HepG2 (cell line): ENCODE measurements around the gene TMEM222.

Experiments
- ATF1 ChIP-seq: IDR thresholded peaks from 2 replicates; pipeline ENCODE4 v1.6.1; 2016; ENCODE audit warnings: mild to moderate bottlenecking, control low read depth
- CAMTA2 ChIP-seq: sonication (generic); formaldehyde crosslinking; IDR thresholded peaks from 2 replicates; pipeline ENCODE4 v1.4.0; 2020; ENCODE audit warnings: mild to moderate bottlenecking, missing genetic modification reagents, borderline replicate concordance
- CENPT ChIP-seq: sonication (generic); formaldehyde crosslinking; IDR thresholded peaks from 2 replicates; pipeline ENCODE4 v1.8.0; 2022; ENCODE audit warnings: low read depth, mild to moderate bottlenecking, moderate library complexity, missing genetic modification reagents
- FOXP1 ChIP-seq, 2 experiments: fragments of 450-650 bp in 1 of 2; IDR thresholded peaks; 2 replicates each; pipeline ENCODE4 v1.6.1; 2017 to 2018; ENCODE audit warnings: antibody characterized with exemption in 1 of 2
- HNF4A ChIP-seq: sonication (generic); formaldehyde crosslinking; IDR thresholded peaks from 2 replicates; pipeline ENCODE4 v1.4.0; 2020; ENCODE audit warnings: missing genetic modification reagents
- HOXA7 ChIP-seq: sonication (generic); formaldehyde crosslinking; IDR thresholded peaks from 2 replicates; pipeline ENCODE4 v1.8.1; 2022; ENCODE audit warnings: mild to moderate bottlenecking, missing genetic modification reagents, moderate library complexity
- NR3C1 ChIP-seq: sonication (generic); formaldehyde crosslinking; IDR thresholded peaks from 2 replicates; pipeline ENCODE4 v1.4.0; 2020; ENCODE audit warnings: missing genetic modification reagents
- TF ChIP-seq, protein P1 (sequence below): sonication (generic); formaldehyde crosslinking; IDR thresholded peaks from 2 replicates; pipeline ENCODE4 v1.5.0; 2020; ENCODE audit warnings: mild to moderate bottlenecking, missing genetic modification reagents, moderate library complexity
- TF ChIP-seq, protein P2 (sequence below): sonication (generic); formaldehyde crosslinking; conservative IDR thresholded peaks from 2 replicates; pipeline ENCODE4 v1.8.1; 2023; ENCODE audit warnings: missing genetic modification reagents

DNA sequence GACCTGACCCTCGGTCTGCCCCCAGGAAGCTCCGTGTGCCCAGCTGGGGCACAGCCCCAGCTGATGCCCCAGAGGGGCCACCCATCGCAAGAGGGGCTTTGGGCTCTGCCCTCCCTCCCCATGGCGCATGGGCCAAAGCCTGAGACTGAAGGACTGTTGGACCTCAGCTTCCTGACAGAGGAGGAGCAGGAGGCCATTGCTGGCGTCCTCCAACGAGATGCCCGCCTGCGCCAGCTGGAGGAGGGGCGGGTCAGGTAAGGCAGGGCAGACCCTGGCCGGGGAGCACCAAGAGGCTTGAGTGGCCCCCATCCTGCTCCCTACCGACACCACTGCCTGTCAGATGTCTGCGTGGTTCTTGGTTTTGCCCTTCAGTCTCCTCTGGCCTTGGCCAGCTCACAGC is 23.3 kb downstream of the TMEM222 start:
- TF ChIP-seq ATF1 (CRISPR knock-in tag) (no peak), NR3C1 (no peak), HNF4A (CRISPR knock-in tag) (no peak), CENPT (CRISPR knock-in tag) (no peak), HOXA7 (CRISPR knock-in tag) (no peak), CAMTA2 (no peak), FOXP1 (IDR thresholded peaks at IDR 0.05) (no peak), FOXP1 (CRISPR knock-in tag; IDR thresholded peaks at IDR 0.05) (no peak)
- TF ChIP-seq, protein P1, sequence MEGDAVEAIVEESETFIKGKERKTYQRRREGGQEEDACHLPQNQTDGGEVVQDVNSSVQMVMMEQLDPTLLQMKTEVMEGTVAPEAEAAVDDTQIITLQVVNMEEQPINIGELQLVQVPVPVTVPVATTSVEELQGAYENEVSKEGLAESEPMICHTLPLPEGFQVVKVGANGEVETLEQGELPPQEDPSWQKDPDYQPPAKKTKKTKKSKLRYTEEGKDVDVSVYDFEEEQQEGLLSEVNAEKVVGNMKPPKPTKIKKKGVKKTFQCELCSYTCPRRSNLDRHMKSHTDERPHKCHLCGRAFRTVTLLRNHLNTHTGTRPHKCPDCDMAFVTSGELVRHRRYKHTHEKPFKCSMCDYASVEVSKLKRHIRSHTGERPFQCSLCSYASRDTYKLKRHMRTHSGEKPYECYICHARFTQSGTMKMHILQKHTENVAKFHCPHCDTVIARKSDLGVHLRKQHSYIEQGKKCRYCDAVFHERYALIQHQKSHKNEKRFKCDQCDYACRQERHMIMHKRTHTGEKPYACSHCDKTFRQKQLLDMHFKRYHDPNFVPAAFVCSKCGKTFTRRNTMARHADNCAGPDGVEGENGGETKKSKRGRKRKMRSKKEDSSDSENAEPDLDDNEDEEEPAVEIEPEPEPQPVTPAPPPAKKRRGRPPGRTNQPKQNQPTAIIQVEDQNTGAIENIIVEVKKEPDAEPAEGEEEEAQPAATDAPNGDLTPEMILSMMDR: no peak
- TF ChIP-seq, protein P2, sequence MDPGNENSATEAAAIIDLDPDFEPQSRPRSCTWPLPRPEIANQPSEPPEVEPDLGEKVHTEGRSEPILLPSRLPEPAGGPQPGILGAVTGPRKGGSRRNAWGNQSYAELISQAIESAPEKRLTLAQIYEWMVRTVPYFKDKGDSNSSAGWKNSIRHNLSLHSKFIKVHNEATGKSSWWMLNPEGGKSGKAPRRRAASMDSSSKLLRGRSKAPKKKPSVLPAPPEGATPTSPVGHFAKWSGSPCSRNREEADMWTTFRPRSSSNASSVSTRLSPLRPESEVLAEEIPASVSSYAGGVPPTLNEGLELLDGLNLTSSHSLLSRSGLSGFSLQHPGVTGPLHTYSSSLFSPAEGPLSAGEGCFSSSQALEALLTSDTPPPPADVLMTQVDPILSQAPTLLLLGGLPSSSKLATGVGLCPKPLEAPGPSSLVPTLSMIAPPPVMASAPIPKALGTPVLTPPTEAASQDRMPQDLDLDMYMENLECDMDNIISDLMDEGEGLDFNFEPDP: no peak
